ENCODE measurements around the gene C12orf60. TPM values are rescaled to one million over a fixed set of nuclear protein-coding genes. Genes with fewer than 3 reads are reported as not detected.

The C12orf60 gene
- polyA plus RNA-seq, 3 donors: 0.11 to 0.46 TPM; not detected in 1

DNA sequence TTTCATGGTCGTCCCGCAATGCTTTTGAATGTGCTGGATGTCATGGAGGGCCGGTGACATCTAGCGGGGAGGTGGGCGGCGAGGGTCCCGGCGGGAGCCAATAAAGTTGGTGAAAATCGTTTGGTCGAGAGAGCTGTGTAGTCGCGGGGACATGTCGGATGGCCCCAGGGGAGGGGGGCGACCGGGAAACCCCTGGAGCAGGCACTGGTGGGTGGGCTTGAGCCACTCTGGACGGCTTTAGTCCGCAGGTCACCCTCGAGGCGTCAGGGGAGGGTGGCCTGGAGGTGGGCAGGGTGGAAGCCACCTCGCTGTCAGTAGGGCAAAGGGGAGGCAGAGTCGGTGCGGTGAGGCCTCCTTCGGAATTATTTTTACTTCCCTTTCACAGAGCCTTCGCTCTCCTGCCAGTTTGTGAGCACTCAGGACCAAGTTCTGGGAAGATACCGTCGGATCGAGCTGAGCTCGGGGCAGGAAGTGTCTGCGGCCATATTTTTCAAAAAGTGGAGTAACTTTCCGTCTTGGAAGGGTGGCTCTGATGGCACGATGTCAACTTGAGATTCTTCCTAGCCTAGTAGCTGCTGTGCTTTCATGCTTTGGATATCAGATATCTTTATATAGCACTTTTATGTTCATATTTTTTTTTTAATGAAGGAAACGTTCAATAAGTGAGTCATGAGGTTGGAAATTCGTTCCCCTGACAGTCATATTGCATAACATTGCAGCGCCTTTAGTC, 28.4 kb upstream of the C12orf60 start:
- peaks cover 0 to 6% of the 10 kb centered on the region in 2 donors for H3K9me3 ChIP-seq (replicated peaks in 1 of 2; ENCODE audit: control insufficient read depth in 1 of 2, insufficient read depth in 1 of 2, low read length in 2 of 2)
- intact Hi-C loops (cut with micrococcal nuclease): loop anchor here in 1 of 2 donors (1.0 kb wide), 1 partner anchor 26 kb away; no protein-coding TSS in a partner anchor
- peak overlapping the region; percentile 87 for H2AFZ ChIP-seq (ENCODE audit: insufficient read depth, low read depth, low read length, poor library complexity, severe bottlenecking)
- no peaks in the 10 kb centered on the region for H4K20me1 ChIP-seq (ENCODE audit: insufficient read depth, low read length)
- no peaks in the 10 kb centered on the region for H3K27me3 ChIP-seq (ENCODE audit: control insufficient read depth in 2 of 2, insufficient read depth in 2 of 2, low read length in 2 of 2)
- peak overlapping the region; percentile 86 for H3K4me2 ChIP-seq (replicated peaks; ENCODE audit: extremely low read depth, low read length, poor library complexity, severe bottlenecking)
- peak; percentile 46 to 75 (median 65) for DNase-seq
- Mint-ChIP-seq H3K27ac (peak overlapping the region; percentile 93 to 98 (median 97)), H3K9me3 (peaks cover 0 to 5% (median 0%) of the 10 kb centered on the region in 7 donors), H3K4me3 (peak overlapping the region; percentile 99 to 100), H3K4me1 (peaks cover 41% of the 10 kb centered on the region), H3K27me3 (ENCODE audit: low read depth in 3 of 3) (peaks cover 0 to 3% (median 1%) of the 10 kb centered on the region in 3 donors), H3K36me3 (no peaks in the 10 kb centered on the region)
- peak overlapping the region; percentile 64 to 95 (median 88) for H3K4me3 ChIP-seq (replicated peaks in 1 of 3; ENCODE audit: low read depth in 2 of 3, low read length in 3 of 3)
- H3K36me3 ChIP-seq (replicated peaks in 1 of 2; ENCODE audit: control insufficient read depth in 1 of 2, insufficient read depth in 2 of 2, low read length in 2 of 2): no peaks in the 10 kb centered on the region
- peak overlapping the region; percentile 83 for H3K9ac ChIP-seq (ENCODE audit: insufficient read depth, low read length, poor library complexity, severe bottlenecking)
- peaks cover 28 to 38% of the 10 kb centered on the region in 2 donors for H3K4me1 ChIP-seq (ENCODE audit: control insufficient read depth in 1 of 2, insufficient read depth in 2 of 2, low read length in 2 of 2)
- peak overlapping the region; percentile 93 for H3K27ac ChIP-seq (ENCODE audit: low read depth in 1 of 2, low read length in 2 of 2)
- TF ChIP-seq, protein P1, sequence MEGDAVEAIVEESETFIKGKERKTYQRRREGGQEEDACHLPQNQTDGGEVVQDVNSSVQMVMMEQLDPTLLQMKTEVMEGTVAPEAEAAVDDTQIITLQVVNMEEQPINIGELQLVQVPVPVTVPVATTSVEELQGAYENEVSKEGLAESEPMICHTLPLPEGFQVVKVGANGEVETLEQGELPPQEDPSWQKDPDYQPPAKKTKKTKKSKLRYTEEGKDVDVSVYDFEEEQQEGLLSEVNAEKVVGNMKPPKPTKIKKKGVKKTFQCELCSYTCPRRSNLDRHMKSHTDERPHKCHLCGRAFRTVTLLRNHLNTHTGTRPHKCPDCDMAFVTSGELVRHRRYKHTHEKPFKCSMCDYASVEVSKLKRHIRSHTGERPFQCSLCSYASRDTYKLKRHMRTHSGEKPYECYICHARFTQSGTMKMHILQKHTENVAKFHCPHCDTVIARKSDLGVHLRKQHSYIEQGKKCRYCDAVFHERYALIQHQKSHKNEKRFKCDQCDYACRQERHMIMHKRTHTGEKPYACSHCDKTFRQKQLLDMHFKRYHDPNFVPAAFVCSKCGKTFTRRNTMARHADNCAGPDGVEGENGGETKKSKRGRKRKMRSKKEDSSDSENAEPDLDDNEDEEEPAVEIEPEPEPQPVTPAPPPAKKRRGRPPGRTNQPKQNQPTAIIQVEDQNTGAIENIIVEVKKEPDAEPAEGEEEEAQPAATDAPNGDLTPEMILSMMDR (IDR thresholded peaks at IDR 0.05): no peak
- H3K79me2 ChIP-seq (ENCODE audit: insufficient read depth, low read length): peaks cover 48% of the 10 kb centered on the region
- under 1% methylated on average over 28 of the region's 34 CpGs for WGBS (ENCODE audit: insufficient coverage)

DNA sequence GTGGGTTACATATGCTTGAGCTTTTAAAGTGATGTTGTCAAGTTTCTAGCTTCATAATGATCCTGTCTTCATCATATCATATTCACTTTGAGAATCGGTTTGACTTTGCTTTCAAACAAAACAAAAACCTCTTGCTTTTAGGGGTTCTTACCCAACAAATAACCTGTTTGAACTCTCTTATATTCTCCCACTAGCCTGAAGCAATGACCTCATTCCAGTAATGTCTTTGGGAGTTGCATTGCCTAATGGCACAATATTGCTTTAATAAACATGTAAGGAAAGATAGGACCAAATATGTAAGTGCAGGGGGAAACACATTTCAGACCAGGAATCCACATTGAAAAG, 27.9 kb upstream of the C12orf60 start:
- Histone ChIP-seq H4K20me1 (ENCODE audit: insufficient read depth, low read length) (no peaks in the 10 kb centered on the region), H2AFZ (ENCODE audit: insufficient read depth, low read depth, low read length, poor library complexity, severe bottlenecking) (peak overlapping the region; percentile 87), H3K36me3 (replicated peaks in 1 of 2; ENCODE audit: control insufficient read depth in 1 of 2, insufficient read depth in 2 of 2, low read length in 2 of 2) (no peaks in the 10 kb centered on the region), H3K9ac (ENCODE audit: insufficient read depth, low read length, poor library complexity, severe bottlenecking) (peak overlapping the region; percentile 83), H3K79me2 (ENCODE audit: insufficient read depth, low read length) (peaks cover 43% of the 10 kb centered on the region), H3K4me2 (replicated peaks; ENCODE audit: extremely low read depth, low read length, poor library complexity, severe bottlenecking) (peak overlapping the region; percentile 86), H3K4me3 (replicated peaks in 1 of 3; ENCODE audit: low read depth in 2 of 3, low read length in 3 of 3) (peak overlapping the region; percentile 64 to 95 (median 88)), H3K27me3 (ENCODE audit: control insufficient read depth in 2 of 2, insufficient read depth in 2 of 2, low read length in 2 of 2) (no peaks in the 10 kb centered on the region), H3K27ac (ENCODE audit: low read depth in 1 of 2, low read length in 2 of 2) (peak overlapping the region; percentile 93), H3K4me1 (ENCODE audit: control insufficient read depth in 1 of 2, insufficient read depth in 2 of 2, low read length in 2 of 2) (peaks cover 31 to 43% of the 10 kb centered on the region in 2 donors), H3K9me3 (replicated peaks in 1 of 2; ENCODE audit: control insufficient read depth in 1 of 2, insufficient read depth in 1 of 2, low read length in 2 of 2) (peaks cover 0 to 6% of the 10 kb centered on the region in 2 donors)
- peaks cover 44% of the 10 kb centered on the region for H3K4me1 Mint-ChIP-seq
- H3K27me3 Mint-ChIP-seq (ENCODE audit: low read depth in 3 of 3): peaks cover 0 to 3% (median 1%) of the 10 kb centered on the region in 3 donors
- peak overlapping the region; percentile 99 to 100 for H3K4me3 Mint-ChIP-seq
- WGBS (ENCODE audit: insufficient coverage): no CpG with 5 or more reads among the region's 1 CpG
- TF ChIP-seq, protein P1 (IDR thresholded peaks at IDR 0.05): no peak
- H3K36me3 Mint-ChIP-seq: no peaks in the 10 kb centered on the region
- no peak for DNase-seq
- peaks cover 0 to 5% (median 2%) of the 10 kb centered on the region in 7 donors for H3K9me3 Mint-ChIP-seq
- H3K27ac Mint-ChIP-seq: peak overlapping the region; percentile 73 to 98 (median 97)
- intact Hi-C loops (cut with micrococcal nuclease): no loop called here

Measured in CD14-positive monocyte (primary cell).